HG02610 (cell line): Measurements from ENCODE around the gene IL7R.
A peak's percentile ranks its signal among the peaks of the same experiment; 100 is the strongest.
"Not testable (repeated sequence)": the region's sequence is repeated elsewhere in the genome, so short reads cannot be mapped to it uniquely, and the experiment has no call there.

ENCODE experiments used
- ATAC-seq: cut with Tn5 transposase; IDR thresholded peaks from one replicate; pipeline ENCODE4 v1.9.1; 2021; ENCODE audit warnings: mild to moderate bottlenecking, moderate library complexity; ENCODE audit not compliant: unreplicated experiment

IL7R gene

GRCh38 chr5:35870605-35871004, 13.9 kb downstream of the IL7R start:
- no peak for ATAC-seq

GRCh38 chr5:35876454-35876853, 19.8 kb downstream of the IL7R start:
- ATAC-seq = no peak

GRCh38 chr5:35876922-35877321, 20.2 kb downstream of the IL7R start:
- no peak for ATAC-seq

- no peak for ATAC-seq
Observed at GRCh38 chr5:35877655-35878054, 21.0 kb downstream of the IL7R start.

- no peak for ATAC-seq
Observed at GRCh38 chr5:35878079-35878478, 21.4 kb downstream of the IL7R start.

- no peak for ATAC-seq
Observed at GRCh38 chr5:35879096-35879495, 22.4 kb downstream of the IL7R start.

GRCh38 chr5:35879649-35880048, 23.0 kb downstream of the IL7R start:
- ATAC-seq = no peak

- ATAC-seq = no peak
Observed at GRCh38 chr5:35880156-35880555, 23.5 kb downstream of the IL7R start.

GRCh38 chr5:35881758-35882157, 25.1 kb downstream of the IL7R start:
- no peak for ATAC-seq

GRCh38 chr5:35884191-35884769, 27.6 kb downstream of the IL7R start:
- ATAC-seq = peak; percentile 75

- ATAC-seq = peak; percentile 17
Observed at GRCh38 chr5:35884773-35885172, 28.1 kb downstream of the IL7R start.

GRCh38 chr5:35886381-35886780, 29.7 kb downstream of the IL7R start:
- ATAC-seq = no peak

GRCh38 chr5:35887321-35888100, 30.8 kb downstream of the IL7R start:
- ATAC-seq = no peak

GRCh38 chr5:35890021-35891020, 33.6 kb downstream of the IL7R start:
- no peak for ATAC-seq

GRCh38 chr5:35892799-35893198, 36.1 kb downstream of the IL7R start:
- ATAC-seq = not testable (repeated sequence)

GRCh38 chr5:35894131-35894530, 37.4 kb downstream of the IL7R start:
- no peak for ATAC-seq

- ATAC-seq = no peak
Observed at GRCh38 chr5:35898952-35899660, 42.4 kb downstream of the IL7R start.

- no peak for ATAC-seq
Observed at GRCh38 chr5:35899800-35900199, 43.1 kb downstream of the IL7R start.

- ATAC-seq = no peak
Observed at GRCh38 chr5:35900972-35901695, 44.4 kb downstream of the IL7R start.

GRCh38 chr5:35902046-35902672, 45.5 kb downstream of the IL7R start:
- ATAC-seq = peak; percentile 61
